ENCODE measurements around the gene PLPP1. TPM values are rescaled to one million over a fixed set of nuclear protein-coding genes. Genes with fewer than 3 reads are reported as not detected.
A peak's percentile ranks its signal among the peaks of the same experiment; 100 is the strongest.

The PLPP1 gene
- total RNA-seq, 2 donors from 2014 or later: 29.0 to 100 TPM

DNA sequence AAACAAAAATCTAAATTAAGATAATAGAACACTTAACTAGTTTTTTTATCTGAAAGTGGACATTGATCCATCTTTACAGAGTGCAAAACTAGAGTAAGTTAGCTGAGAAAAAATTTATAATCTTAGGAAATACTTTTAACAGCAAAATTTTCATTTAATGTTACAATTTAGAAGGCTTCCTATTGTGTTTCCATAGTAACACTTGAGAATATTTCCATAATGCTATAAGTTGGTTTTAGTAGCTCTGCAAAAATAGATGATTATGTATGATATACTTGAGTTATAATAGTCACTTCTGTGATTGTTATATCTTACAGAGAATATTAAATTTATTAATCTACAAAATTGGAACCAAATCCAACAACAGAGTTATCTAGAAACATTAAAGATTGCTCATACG lies 148.4 kb downstream of the PLPP1 start:
- Histone ChIP-seq H3K36me3 (ENCODE audit: control insufficient read depth, insufficient read depth, low read length) (peaks cover 76% of the 10 kb centered on the region), H3K4me1 (ENCODE audit: control insufficient read depth, insufficient read depth, low read length) (peaks cover 3% of the 10 kb centered on the region), H3K27ac (ENCODE audit: low read depth, low read length) (no peak overlapping the region), H3K9me3 (ENCODE audit: control insufficient read depth, low read length) (peaks cover 31% of the 10 kb centered on the region), H3K9ac (ENCODE audit: extremely low read depth, low read length, poor library complexity, severe bottlenecking) (no peak overlapping the region), H3K27me3 (ENCODE audit: control insufficient read depth, insufficient read depth, low read length, poor library complexity, severe bottlenecking) (no peaks in the 10 kb centered on the region), H3K4me3 (ENCODE audit: low read length) (no peak overlapping the region)
- no peak for DNase-seq
- Mint-ChIP-seq H3K4me1 (peaks cover 20% of the 10 kb centered on the region), H3K9me3 (peaks cover 29% of the 10 kb centered on the region), H3K27me3 (ENCODE audit: insufficient read depth) (no peaks in the 10 kb centered on the region), H3K36me3 (ENCODE audit: low read depth) (peaks cover 67% of the 10 kb centered on the region), H3K27ac (no peak overlapping the region), H3K4me3 (no peak overlapping the region)
- 81% methylated on average over 1 of the region's 1 CpG; no CpG with 5 or more reads in 1 of the 2 experiments for WGBS, 2 experiments (ENCODE audit: insufficient coverage in 1 of 2, insufficient read length in 1 of 2)
- TF ChIP-seq, protein P1, sequence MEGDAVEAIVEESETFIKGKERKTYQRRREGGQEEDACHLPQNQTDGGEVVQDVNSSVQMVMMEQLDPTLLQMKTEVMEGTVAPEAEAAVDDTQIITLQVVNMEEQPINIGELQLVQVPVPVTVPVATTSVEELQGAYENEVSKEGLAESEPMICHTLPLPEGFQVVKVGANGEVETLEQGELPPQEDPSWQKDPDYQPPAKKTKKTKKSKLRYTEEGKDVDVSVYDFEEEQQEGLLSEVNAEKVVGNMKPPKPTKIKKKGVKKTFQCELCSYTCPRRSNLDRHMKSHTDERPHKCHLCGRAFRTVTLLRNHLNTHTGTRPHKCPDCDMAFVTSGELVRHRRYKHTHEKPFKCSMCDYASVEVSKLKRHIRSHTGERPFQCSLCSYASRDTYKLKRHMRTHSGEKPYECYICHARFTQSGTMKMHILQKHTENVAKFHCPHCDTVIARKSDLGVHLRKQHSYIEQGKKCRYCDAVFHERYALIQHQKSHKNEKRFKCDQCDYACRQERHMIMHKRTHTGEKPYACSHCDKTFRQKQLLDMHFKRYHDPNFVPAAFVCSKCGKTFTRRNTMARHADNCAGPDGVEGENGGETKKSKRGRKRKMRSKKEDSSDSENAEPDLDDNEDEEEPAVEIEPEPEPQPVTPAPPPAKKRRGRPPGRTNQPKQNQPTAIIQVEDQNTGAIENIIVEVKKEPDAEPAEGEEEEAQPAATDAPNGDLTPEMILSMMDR (conservative IDR thresholded peaks at IDR 0.05): no peak

DNA sequence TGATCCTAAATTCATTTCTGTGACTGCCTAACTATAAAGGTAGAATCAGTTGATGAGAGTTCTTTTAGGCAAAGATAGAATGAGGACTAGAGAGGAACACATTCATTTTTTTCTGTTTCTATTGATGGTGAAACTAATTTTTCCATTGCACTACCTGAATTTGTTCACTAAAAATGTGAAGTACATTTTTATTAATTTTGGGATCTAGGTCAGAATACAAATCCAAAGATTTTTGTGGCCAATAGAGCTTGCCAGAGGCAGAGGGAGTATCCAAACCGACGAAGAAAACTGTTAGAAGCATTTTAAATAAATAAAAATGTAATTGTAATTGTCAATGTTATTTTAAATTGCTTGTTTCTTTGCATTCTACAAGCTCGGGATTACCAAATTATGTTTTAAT lies 148.9 kb downstream of the PLPP1 start:
- Mint-ChIP-seq H3K27ac (no peak overlapping the region), H3K27me3 (ENCODE audit: insufficient read depth) (no peaks in the 10 kb centered on the region), H3K36me3 (ENCODE audit: low read depth) (peaks cover 66% of the 10 kb centered on the region), H3K4me3 (no peak overlapping the region), H3K9me3 (peaks cover 24% of the 10 kb centered on the region), H3K4me1 (peaks cover 20% of the 10 kb centered on the region)
- TF ChIP-seq, protein P1 (conservative IDR thresholded peaks at IDR 0.05): no peak
- H3K4me3 ChIP-seq (ENCODE audit: low read length): no peak overlapping the region
- H3K27me3 ChIP-seq (ENCODE audit: control insufficient read depth, insufficient read depth, low read length, poor library complexity, severe bottlenecking): no peaks in the 10 kb centered on the region
- peaks cover 73% of the 10 kb centered on the region for H3K36me3 ChIP-seq (ENCODE audit: control insufficient read depth, insufficient read depth, low read length)
- 97 to 100% methylated on average over 2 to 3 of the region's 3 CpGs for WGBS, 2 experiments (ENCODE audit: insufficient coverage in 1 of 2, insufficient read length in 1 of 2)
- DNase-seq: no peak
- peaks cover 26% of the 10 kb centered on the region for H3K9me3 ChIP-seq (ENCODE audit: control insufficient read depth, low read length)
- H3K4me1 ChIP-seq (ENCODE audit: control insufficient read depth, insufficient read depth, low read length): peaks cover 3% of the 10 kb centered on the region
- H3K9ac ChIP-seq (ENCODE audit: extremely low read depth, low read length, poor library complexity, severe bottlenecking): no peak overlapping the region
- no peak overlapping the region for H3K27ac ChIP-seq (ENCODE audit: low read depth, low read length)

DNA sequence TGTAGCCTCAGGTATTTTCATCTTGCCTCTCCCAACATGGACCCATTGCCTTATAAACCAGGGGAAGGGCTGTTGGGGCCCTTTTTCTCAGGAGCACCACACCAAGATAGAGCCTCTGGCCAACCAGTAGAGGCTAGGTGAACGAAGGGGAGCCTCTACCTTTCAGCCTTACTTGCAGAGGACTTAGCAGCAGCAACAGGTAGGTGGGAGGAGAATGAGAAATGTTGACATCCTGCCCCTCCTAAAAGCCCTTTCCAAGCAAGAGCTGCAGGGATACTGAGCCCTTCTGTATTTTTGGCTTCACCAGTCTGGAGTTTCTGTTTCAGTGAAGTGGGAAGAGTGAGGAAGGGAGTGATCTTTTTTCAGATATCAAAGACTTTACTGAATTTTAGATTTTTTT lies 149.5 kb downstream of the PLPP1 start:
- Mint-ChIP-seq H3K4me1 (peaks cover 20% of the 10 kb centered on the region), H3K27me3 (ENCODE audit: insufficient read depth) (no peaks in the 10 kb centered on the region), H3K9me3 (peaks cover 18% of the 10 kb centered on the region), H3K27ac (peak overlapping the region; percentile 58), H3K36me3 (ENCODE audit: low read depth) (peaks cover 65% of the 10 kb centered on the region), H3K4me3 (no peak overlapping the region)
- Histone ChIP-seq H3K27ac (ENCODE audit: low read depth, low read length) (no peak overlapping the region), H3K36me3 (ENCODE audit: control insufficient read depth, insufficient read depth, low read length) (peaks cover 73% of the 10 kb centered on the region), H3K27me3 (ENCODE audit: control insufficient read depth, insufficient read depth, low read length, poor library complexity, severe bottlenecking) (no peaks in the 10 kb centered on the region), H3K4me1 (ENCODE audit: control insufficient read depth, insufficient read depth, low read length) (peaks cover 3% of the 10 kb centered on the region), H3K9me3 (ENCODE audit: control insufficient read depth, low read length) (peaks cover 20% of the 10 kb centered on the region), H3K4me3 (ENCODE audit: low read length) (no peak overlapping the region), H3K9ac (ENCODE audit: extremely low read depth, low read length, poor library complexity, severe bottlenecking) (no peak overlapping the region)
- no peak for DNase-seq
- TF ChIP-seq, protein P1 (conservative IDR thresholded peaks at IDR 0.05): no peak
- WGBS, 2 experiments (ENCODE audit: insufficient coverage in 1 of 2, insufficient read length in 1 of 2): 83% methylated on average over 1 of the region's 1 CpG; no CpG with 5 or more reads in 1 of the 2 experiments
